SKM-1 treated with dmso at 0.1 percent for 144 hours (cell line): ENCODE measurements around the gene JADE2.
"Not testable (repeated sequence)": the region's sequence is repeated elsewhere in the genome, so short reads cannot be mapped to it uniquely, and the experiment has no call there.

Experiments used
- DNase-seq: peaks from one replicate; lab custom pipeline; 2025; ENCODE audit not compliant: unreplicated experiment; lab: John Stamatoyannopoulos, UW

The JADE2 gene

GRCh38 chr5:134550271-134551214 is 25.1 kb downstream of the JADE2 start:
- no peak for DNase-seq

DNA sequence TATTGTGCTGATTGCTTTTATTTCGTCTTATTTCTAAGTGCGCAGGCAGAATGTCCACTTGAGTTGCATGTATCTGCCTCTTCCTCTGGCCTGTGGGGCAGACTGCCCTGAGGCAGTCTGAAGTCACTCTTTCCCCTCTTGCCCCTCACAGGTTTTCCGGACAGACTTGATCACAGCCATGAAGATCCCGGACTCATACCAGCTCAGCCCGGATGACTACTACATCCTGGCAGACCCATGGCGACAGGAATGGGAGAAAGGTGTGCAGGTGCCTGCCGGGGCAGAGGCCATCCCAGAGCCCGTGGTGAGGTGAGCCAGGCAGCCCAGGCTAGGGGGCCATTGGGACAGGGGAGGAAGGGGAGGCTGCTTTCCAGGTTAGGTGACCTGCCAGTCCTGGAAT is 26.4 kb downstream of the JADE2 start:
- no peak for DNase-seq

GRCh38 chr5:134552301-134552700 is 26.8 kb downstream of the JADE2 start:
- no peak for DNase-seq

- not testable (repeated sequence) for DNase-seq
These were observed 27.2 kb downstream of the JADE2 start for GRCh38 chr5:134552716-134553115.

GRCh38 chr5:134553821-134554267 is 28.4 kb downstream of the JADE2 start:
- DNase-seq = no peak

DNA sequence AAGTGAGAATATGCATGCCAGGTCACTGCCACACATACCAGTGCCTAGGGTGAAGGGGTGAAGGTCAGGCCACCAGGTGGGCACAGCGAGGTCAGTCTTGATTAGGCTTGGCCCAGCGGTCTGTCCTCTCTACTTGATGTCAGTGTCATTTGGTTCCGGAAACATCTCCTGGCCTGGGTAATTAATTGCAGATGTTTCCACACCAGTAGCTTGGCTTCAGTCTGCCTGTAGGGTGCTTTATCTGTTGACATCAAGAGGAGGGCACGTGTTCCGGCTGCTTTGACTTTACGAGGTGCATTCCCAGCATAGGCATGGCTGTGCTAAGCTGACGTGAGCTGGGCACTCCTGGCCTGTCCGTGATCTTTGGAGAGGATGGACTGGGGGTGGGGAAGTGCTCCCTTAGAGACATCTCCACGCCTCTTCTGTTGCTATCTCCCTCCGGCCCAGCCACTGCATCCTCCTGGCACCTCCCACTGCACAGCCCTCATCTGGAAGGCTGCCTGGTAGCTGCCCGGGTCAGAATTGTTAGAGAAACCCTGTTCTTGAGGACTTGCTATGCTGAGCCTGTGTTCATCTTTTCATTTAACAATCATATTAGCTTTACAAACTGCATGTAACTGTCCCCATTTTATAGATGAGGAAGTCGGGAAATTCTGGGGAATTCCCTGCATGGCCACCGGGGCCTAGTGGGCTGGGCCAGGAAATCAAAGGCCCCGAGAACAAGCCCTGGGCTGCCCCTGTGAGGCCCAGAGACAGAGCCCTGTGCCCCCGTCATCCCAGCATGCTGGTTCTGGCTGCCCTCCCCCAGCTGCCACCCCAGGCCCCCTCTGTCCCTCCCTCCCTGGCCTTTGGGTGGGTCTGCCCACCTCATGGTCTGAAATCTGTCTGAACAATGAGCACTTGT is 29.1 kb downstream of the JADE2 start:
- DNase-seq = no peak

DNA sequence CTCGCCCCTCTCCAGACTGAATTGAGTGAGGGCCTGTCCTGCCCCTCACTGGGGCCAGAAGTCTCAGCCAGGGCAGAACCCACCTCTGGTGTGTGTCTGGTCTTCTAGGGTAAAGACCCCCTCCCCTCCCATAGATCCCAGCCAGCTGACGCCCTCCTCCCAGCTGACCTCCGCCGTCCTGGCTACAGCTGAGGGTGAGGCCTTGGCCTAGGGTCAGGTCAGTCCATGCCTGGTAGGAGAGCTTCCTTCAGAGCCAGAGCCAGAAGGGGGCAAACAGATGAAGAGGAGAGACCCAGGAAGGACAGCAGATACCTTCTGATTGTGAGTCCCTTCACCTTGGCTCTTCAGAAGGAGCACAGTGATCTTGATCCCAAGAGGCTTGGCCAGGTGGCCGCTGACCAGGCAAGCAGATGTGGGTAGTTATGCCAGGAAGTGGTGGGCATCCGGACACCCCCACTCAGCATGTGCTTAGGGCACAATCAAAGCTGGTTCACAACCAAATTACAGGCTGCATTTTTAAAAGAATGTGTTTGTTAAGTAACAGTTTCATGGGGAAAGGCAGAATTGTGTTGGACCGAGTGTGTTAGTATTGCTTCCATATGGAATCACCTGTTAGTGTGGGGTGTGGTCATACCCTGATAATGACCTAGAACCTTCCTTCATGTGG is 29.9 kb downstream of the JADE2 start:
- no peak for DNase-seq

DNA sequence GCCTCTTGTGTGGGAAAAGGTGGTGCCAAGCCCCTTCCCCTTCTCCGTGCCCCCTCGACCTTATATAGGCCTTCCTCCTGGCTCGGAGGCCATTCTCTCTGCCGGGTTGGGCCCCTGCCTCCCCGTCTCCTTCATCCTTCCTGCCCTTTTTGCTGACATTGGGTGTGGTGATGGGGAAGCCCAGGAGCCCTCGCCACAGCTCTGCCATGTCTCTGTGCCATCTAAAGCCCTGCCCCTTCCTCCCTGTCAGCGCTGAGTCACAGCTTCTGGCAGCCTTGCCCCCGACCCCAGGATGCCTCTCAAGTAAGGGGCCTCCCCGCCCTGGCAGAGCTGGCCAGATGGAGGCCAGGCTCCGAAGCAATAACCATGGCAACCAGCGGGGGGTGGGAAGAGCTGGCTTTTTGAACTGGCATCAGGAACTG is 30.4 kb downstream of the JADE2 start:
- DNase-seq = no peak

DNA sequence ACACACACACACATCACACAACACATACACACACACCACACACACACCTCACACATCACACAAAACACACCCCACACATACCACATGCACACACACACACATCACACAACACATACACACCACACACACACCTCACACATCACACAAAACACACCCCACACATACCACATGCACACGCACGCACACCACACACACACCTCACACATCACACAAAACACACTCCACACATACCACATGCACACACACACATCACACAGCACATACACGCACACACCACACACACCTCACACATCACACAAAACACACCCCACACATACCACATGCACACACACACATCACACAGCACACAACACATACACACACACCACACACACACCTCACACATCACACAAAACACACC is 31.1 kb downstream of the JADE2 start:
- DNase-seq = not testable (repeated sequence)

GRCh38 chr5:134556994-134557393 is 31.5 kb downstream of the JADE2 start:
- DNase-seq = no peak

DNA sequence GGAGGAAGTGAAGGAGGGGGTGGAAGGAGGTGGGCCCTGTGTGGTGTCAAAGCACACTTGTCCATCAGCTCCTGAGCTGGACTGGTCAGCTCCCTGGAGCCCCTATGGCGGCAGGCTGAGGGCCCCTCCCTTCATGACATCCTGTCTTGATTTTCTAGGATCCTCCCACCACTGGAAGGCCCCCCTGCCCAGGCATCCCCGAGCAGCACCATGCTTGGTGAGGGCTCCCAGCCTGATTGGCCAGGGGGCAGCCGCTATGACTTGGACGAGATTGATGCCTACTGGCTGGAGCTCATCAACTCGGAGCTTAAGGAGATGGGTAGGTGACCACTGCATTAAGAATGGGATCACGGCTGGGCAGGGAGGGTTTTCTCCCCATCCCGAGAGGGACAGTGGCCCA is 34.2 kb downstream of the JADE2 start:
- no peak for DNase-seq

GRCh38 chr5:134560698-134561097 is 35.2 kb downstream of the JADE2 start:
- no peak for DNase-seq

- DNase-seq = no peak
These were observed 36.4 kb downstream of the JADE2 start for GRCh38 chr5:134561871-134562296.

- no peak for DNase-seq
These were observed 37.8 kb downstream of the JADE2 start for GRCh38 chr5:134563221-134563620.

DNA sequence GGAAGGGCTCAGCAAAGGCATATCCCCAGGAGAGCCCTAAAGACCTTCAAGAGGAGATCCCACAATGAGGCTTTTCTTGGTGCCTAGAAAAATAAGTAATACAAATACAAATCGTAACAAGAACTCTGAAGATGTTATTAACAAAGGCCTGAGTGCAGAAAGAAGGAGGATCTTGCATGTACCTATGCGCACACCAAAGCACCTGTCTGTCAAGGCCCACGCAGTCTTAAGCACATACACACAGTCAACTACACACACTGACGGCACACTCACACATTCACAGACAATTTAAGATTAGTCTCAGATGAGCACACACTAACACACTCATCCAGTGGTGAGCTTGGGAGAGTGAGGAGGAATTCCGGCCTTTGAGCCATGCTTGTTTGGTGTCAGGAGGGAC is 38.5 kb downstream of the JADE2 start:
- DNase-seq = no peak

- no peak for DNase-seq
These were observed 38.9 kb downstream of the JADE2 start for GRCh38 chr5:134564396-134564795.

DNA sequence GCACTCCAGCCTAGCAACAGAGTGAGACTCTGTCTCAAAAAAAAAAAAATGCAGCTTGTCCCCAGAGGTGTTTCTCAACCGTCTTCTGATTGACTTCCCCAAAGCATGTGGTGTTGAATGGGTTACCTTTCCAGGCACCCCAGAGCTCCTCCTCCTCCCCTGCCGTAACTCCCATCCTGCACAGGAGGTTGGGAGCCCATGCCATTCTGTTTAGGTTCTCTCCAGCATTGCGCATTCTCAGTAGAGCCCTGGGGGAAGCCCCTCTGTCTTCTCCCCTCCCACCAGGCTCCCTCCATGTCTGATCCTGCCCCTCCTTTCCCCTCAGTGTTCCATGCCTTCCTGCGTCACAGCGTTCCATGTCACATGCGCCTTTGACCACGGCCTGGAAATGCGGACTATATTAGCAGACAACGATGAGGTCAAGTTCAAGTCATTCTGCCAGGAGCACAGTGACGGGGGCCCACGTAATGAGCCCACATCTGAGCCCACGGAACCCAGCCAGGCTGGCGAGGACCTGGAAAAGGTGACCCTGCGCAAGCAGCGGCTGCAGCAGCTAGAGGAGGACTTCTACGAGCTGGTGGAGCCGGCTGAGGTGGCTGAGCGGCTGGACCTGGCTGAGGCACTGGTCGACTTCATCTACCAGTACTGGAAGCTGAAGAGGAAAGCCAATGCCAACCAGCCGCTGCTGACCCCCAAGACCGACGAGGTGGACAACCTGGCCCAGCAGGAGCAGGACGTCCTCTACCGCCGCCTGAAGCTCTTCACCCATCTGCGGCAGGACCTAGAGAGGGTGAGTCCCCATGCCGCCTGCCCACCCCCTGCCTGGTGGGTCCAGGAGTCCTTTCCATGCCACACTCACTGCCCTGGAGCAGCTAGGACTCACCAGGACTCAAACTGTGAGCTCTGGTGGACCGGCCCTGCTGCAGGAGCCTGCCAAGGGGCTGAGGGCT is 40.6 kb downstream of the JADE2 start:
- no peak for DNase-seq

- no peak for DNase-seq
These were observed 41.3 kb downstream of the JADE2 start for GRCh38 chr5:134566741-134567221.

- no peak for DNase-seq
These were observed 42.3 kb downstream of the JADE2 start for GRCh38 chr5:134567641-134568336.
